Measurements from ENCODE around the gene PDXDC1.
"Not testable (repeated sequence)": the region's sequence is repeated elsewhere in the genome, so short reads cannot be mapped to it uniquely, and the experiment has no call there.

DNA sequence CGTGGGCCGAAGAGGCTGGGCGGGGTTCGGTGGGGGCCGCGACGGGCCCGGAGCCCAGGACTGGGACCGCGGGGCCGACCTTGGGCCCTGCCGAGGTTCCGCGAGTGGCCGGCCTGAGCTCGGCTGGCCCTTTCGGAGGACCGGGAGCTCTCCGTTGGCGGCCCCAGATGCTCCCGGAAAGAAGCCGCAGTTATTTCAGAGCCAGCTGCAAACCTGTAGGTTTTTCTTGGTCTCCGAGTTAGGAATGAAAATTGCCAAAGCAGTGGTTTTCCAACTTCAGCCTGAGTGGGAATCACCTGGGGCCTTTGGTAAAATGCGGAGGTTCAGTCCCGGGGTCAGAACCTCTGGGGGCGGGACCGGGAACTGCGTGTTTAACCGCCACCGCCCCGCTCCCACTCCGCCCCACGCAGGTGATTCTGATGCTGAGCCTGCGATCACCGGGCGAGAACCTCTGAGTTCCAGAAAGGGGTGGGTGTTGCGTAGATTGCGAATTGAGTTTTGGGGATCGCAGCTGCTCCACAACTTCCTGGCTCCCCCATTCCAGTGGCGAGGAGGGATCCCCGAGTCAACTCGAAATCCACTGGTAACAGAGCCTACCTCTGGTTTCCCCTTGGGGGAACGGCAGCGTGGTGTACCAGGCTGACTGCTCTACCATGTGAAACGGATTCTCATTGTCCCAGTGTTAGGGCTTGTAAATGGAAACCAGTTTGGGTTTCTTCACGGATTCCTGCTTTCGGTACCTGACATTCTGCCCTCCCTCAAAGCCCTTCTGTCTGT lies 780 bp downstream of the PDXDC1 start:
- TF ChIP-seq, protein P1, sequence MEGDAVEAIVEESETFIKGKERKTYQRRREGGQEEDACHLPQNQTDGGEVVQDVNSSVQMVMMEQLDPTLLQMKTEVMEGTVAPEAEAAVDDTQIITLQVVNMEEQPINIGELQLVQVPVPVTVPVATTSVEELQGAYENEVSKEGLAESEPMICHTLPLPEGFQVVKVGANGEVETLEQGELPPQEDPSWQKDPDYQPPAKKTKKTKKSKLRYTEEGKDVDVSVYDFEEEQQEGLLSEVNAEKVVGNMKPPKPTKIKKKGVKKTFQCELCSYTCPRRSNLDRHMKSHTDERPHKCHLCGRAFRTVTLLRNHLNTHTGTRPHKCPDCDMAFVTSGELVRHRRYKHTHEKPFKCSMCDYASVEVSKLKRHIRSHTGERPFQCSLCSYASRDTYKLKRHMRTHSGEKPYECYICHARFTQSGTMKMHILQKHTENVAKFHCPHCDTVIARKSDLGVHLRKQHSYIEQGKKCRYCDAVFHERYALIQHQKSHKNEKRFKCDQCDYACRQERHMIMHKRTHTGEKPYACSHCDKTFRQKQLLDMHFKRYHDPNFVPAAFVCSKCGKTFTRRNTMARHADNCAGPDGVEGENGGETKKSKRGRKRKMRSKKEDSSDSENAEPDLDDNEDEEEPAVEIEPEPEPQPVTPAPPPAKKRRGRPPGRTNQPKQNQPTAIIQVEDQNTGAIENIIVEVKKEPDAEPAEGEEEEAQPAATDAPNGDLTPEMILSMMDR (IDR thresholded peaks at IDR 0.05) = peak in 1 of 12 donors; percentile 22
- not testable (repeated sequence) for TF ChIP-seq POLR2A (IDR thresholded peaks at IDR 0.05)

Measured in heart left ventricle (tissue), 13 donors.